GM21825 (cell line): ENCODE results near the gene CTSC.
A peak's percentile ranks its signal among the peaks of the same experiment; 100 is the strongest.
"Not testable (repeated sequence)": the region's sequence is repeated elsewhere in the genome, so short reads cannot be mapped to it uniquely, and the experiment has no call there.

ENCODE experiments used
- ATAC-seq: cut with Tn5 transposase; IDR thresholded peaks from one replicate; pipeline ENCODE4 v1.9.1; 2021; ENCODE audit warnings: mild to moderate bottlenecking, moderate library complexity; ENCODE audit not compliant: unreplicated experiment

Gene CTSC

GRCh38 chr11:88353386-88353785 lies 15.8 kb upstream of the CTSC start:
- no peak for ATAC-seq

GRCh38 chr11:88352139-88352538 lies 14.6 kb upstream of the CTSC start:
- ATAC-seq = no peak

GRCh38 chr11:88348870-88349269 lies 11.3 kb upstream of the CTSC start:
- no peak for ATAC-seq

- no peak for ATAC-seq
Observed at GRCh38 chr11:88345949-88346348, 8.4 kb upstream of the CTSC start.

- ATAC-seq = no peak
Observed at GRCh38 chr11:88345408-88345807, 7.9 kb upstream of the CTSC start.

GRCh38 chr11:88344869-88345268 lies 7.3 kb upstream of the CTSC start:
- no peak for ATAC-seq

GRCh38 chr11:88341522-88342251 lies 4.2 kb upstream of the CTSC start:
- ATAC-seq = no peak

- ATAC-seq = no peak
Observed at GRCh38 chr11:88340366-88340935, 2.9 kb upstream of the CTSC start.

- peak; percentile 44 for ATAC-seq
Observed at GRCh38 chr11:88337987-88338668, 592 bp upstream of the CTSC start.

- no peak for ATAC-seq
Observed at GRCh38 chr11:88335284-88335683, 2.3 kb downstream of the CTSC start.

GRCh38 chr11:88333862-88334261 lies 3.7 kb downstream of the CTSC start:
- no peak for ATAC-seq

- no peak for ATAC-seq
Observed at GRCh38 chr11:88332851-88333250, 4.7 kb downstream of the CTSC start.

GRCh38 chr11:88330826-88331428 lies 6.6 kb downstream of the CTSC start:
- no peak for ATAC-seq

GRCh38 chr11:88329563-88330250 lies 7.8 kb downstream of the CTSC start:
- no peak for ATAC-seq

- ATAC-seq = peak; percentile 25
Observed at GRCh38 chr11:88327462-88328143, 9.9 kb downstream of the CTSC start.

GRCh38 chr11:88327061-88327460 lies 10.5 kb downstream of the CTSC start:
- ATAC-seq = peak; percentile 70

- no peak for ATAC-seq
Observed at GRCh38 chr11:88326099-88326498, 11.4 kb downstream of the CTSC start.

- no peak for ATAC-seq
Observed at GRCh38 chr11:88324562-88325345, 12.8 kb downstream of the CTSC start.

- not testable (repeated sequence) for ATAC-seq
Observed at GRCh38 chr11:88322881-88323280, 14.7 kb downstream of the CTSC start.

- ATAC-seq = not testable (repeated sequence)
Observed at GRCh38 chr11:88321412-88321811, 16.1 kb downstream of the CTSC start.
